WTC11 (cell line): ENCODE data around the gene KCTD18.

Source experiments
- ETV6 ChIP-seq: sonication (generic); formaldehyde crosslinking; IDR thresholded peaks from 2 replicates; pipeline ENCODE4 v1.8.1; 2022; ENCODE audit warnings: mild to moderate bottlenecking, missing genetic modification reagents
- FOXJ3 ChIP-seq: sonication (generic); formaldehyde crosslinking; IDR thresholded peaks from 2 replicates; pipeline ENCODE4 v1.9.0; 2021; ENCODE audit warnings: missing genetic modification reagents, mild to moderate bottlenecking, borderline replicate concordance
- NFYB ChIP-seq: sonication (generic); formaldehyde crosslinking; conservative IDR thresholded peaks from 2 replicates; pipeline ENCODE4 v1.8.0; 2022; ENCODE audit warnings: low read depth, missing genetic modification reagents
- TF ChIP-seq, protein P1 (sequence below): fragments of 200-600 bp; IDR thresholded peaks from 2 replicates; pipeline ENCODE4 v1.8.0; 2022; ENCODE audit warnings: antibody characterized with exemption
- TF ChIP-seq, protein P2 (sequence below): sonication (generic); formaldehyde crosslinking; conservative IDR thresholded peaks from 2 replicates; pipeline ENCODE4 v1.8.1; 2023; ENCODE audit warnings: mild to moderate bottlenecking, low read depth, missing genetic modification reagents, moderate library complexity
- TF ChIP-seq, protein P3 (sequence below): sonication (generic); formaldehyde crosslinking; IDR thresholded peaks from 2 replicates; pipeline ENCODE4 v1.8.1; 2023; ENCODE audit warnings: mild to moderate bottlenecking, missing genetic modification reagents, moderate library complexity
- TF ChIP-seq, protein P4 (sequence below): sonication (generic); formaldehyde crosslinking; IDR thresholded peaks from 2 replicates; pipeline ENCODE4 v1.8.0; 2022; ENCODE audit warnings: mild to moderate bottlenecking, missing genetic modification reagents
- TF ChIP-seq, protein P5 (sequence below): sonication (generic); formaldehyde crosslinking; IDR thresholded peaks from 2 replicates; pipeline ENCODE4 v1.8.1; 2023; ENCODE audit warnings: mild to moderate bottlenecking, moderate library complexity, missing genetic modification reagents
- TF ChIP-seq, protein P6 (sequence below): sonication (generic); formaldehyde crosslinking; IDR thresholded peaks from 2 replicates; pipeline ENCODE4 v1.8.1; 2023; ENCODE audit warnings: mild to moderate bottlenecking, missing genetic modification reagents, moderate library complexity

DNA sequence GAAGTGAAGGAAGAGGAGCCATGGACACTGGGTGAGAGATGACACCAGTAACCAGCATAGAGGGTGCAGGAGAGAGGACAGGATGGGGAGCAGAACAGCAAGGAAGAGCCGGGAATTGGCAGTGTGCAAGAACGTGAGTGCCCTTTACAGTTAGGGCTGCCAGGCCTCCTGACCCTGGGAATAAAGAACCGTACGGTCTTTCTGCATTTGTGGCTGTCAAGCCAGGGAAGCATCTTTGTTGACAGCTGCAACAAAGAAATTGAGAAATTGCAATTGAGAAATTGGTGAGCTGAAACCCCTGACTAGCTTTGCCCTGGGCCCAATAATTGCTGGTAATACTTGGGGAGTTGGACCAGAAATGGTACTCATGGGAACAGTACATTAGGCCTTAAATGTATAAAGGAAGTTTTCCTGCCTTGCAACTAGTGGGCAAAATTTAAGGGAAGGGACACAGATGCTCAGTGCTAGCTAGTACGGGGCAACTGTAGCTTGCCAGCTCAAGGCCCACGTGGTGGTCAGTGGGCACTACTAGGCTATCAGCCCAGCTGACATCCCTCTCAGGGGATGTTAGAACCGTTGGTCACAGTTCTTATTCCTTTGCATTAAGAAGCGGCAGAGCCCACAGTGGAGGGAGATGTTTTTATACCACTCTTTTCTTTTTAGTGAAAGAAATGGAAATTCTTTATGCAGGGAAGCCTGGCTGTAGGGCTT lies 56.6 kb downstream of the KCTD18 start:
- TF ChIP-seq NFYB (CRISPR knock-in tag) (no peak), ETV6 (CRISPR knock-in tag) (no peak), FOXJ3 (CRISPR knock-in tag) (no peak)
- TF ChIP-seq, protein P1, sequence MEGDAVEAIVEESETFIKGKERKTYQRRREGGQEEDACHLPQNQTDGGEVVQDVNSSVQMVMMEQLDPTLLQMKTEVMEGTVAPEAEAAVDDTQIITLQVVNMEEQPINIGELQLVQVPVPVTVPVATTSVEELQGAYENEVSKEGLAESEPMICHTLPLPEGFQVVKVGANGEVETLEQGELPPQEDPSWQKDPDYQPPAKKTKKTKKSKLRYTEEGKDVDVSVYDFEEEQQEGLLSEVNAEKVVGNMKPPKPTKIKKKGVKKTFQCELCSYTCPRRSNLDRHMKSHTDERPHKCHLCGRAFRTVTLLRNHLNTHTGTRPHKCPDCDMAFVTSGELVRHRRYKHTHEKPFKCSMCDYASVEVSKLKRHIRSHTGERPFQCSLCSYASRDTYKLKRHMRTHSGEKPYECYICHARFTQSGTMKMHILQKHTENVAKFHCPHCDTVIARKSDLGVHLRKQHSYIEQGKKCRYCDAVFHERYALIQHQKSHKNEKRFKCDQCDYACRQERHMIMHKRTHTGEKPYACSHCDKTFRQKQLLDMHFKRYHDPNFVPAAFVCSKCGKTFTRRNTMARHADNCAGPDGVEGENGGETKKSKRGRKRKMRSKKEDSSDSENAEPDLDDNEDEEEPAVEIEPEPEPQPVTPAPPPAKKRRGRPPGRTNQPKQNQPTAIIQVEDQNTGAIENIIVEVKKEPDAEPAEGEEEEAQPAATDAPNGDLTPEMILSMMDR, result no peak
- TF ChIP-seq, protein P2, sequence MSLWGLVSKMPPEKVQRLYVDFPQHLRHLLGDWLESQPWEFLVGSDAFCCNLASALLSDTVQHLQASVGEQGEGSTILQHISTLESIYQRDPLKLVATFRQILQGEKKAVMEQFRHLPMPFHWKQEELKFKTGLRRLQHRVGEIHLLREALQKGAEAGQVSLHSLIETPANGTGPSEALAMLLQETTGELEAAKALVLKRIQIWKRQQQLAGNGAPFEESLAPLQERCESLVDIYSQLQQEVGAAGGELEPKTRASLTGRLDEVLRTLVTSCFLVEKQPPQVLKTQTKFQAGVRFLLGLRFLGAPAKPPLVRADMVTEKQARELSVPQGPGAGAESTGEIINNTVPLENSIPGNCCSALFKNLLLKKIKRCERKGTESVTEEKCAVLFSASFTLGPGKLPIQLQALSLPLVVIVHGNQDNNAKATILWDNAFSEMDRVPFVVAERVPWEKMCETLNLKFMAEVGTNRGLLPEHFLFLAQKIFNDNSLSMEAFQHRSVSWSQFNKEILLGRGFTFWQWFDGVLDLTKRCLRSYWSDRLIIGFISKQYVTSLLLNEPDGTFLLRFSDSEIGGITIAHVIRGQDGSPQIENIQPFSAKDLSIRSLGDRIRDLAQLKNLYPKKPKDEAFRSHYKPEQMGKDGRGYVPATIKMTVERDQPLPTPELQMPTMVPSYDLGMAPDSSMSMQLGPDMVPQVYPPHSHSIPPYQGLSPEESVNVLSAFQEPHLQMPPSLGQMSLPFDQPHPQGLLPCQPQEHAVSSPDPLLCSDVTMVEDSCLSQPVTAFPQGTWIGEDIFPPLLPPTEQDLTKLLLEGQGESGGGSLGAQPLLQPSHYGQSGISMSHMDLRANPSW (CRISPR knock-in tag), result no peak
- TF ChIP-seq, protein P3, sequence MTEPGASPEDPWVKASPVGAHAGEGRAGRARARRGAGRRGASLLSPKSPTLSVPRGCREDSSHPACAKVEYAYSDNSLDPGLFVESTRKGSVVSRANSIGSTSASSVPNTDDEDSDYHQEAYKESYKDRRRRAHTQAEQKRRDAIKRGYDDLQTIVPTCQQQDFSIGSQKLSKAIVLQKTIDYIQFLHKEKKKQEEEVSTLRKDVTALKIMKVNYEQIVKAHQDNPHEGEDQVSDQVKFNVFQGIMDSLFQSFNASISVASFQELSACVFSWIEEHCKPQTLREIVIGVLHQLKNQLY (CRISPR knock-in tag), result no peak
- TF ChIP-seq, protein P4, sequence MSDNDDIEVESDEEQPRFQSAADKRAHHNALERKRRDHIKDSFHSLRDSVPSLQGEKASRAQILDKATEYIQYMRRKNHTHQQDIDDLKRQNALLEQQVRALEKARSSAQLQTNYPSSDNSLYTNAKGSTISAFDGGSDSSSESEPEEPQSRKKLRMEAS (CRISPR knock-in tag), result no peak
- TF ChIP-seq, protein P5, sequence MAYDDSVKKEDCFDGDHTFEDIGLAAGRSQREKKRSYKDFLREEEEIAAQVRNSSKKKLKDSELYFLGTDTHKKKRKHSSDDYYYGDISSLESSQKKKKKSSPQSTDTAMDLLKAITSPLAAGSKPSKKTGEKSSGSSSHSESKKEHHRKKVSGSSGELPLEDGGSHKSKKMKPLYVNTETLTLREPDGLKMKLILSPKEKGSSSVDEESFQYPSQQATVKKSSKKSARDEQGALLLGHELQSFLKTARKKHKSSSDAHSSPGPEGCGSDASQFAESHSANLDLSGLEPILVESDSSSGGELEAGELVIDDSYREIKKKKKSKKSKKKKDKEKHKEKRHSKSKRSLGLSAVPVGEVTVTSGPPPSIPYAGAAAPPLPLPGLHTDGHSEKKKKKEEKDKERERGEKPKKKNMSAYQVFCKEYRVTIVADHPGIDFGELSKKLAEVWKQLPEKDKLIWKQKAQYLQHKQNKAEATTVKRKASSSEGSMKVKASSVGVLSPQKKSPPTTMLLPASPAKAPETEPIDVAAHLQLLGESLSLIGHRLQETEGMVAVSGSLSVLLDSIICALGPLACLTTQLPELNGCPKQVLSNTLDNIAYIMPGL, result no peak
- TF ChIP-seq, protein P6, sequence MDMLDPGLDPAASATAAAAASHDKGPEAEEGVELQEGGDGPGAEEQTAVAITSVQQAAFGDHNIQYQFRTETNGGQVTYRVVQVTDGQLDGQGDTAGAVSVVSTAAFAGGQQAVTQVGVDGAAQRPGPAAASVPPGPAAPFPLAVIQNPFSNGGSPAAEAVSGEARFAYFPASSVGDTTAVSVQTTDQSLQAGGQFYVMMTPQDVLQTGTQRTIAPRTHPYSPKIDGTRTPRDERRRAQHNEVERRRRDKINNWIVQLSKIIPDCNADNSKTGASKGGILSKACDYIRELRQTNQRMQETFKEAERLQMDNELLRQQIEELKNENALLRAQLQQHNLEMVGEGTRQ (CRISPR knock-in tag), result no peak
